GM19193 (cell line): ENCODE data around the gene SBSN.

Source experiments
- POLR2A ChIP-seq: IDR thresholded peaks from 4 replicates; pipeline ENCODE4 v1.6.1; 2011; ENCODE audit not compliant: insufficient read depth, insufficient read length; ENCODE audit errors: extremely low read depth

SBSN gene

GRCh38 chr19:35528218-35529038, at the start of gene SBSN:
Gene SBSN (minus strand): TSS chr19:35528311. CDS start chr19:35528281, 30 bp downstream.
- TF ChIP-seq POLR2A, result no peak

- no peak for TF ChIP-seq POLR2A
Observed at GRCh38 chr19:35571406-35571965, 43.4 kb upstream of the SBSN start.

- no peak for TF ChIP-seq POLR2A
Observed at GRCh38 chr19:35569281-35569781, 41.2 kb upstream of the SBSN start.

- TF ChIP-seq POLR2A, result no peak
Observed at GRCh38 chr19:35566738-35567137, 38.6 kb upstream of the SBSN start.

GRCh38 chr19:35565016-35565856, 37.1 kb upstream of the SBSN start:
- no peak for TF ChIP-seq POLR2A

- TF ChIP-seq POLR2A, result no peak
Observed at GRCh38 chr19:35563207-35563829, 35.2 kb upstream of the SBSN start, which contains the start of gene ATP4A. Gene ATP4A (minus strand): TSS chr19:35563658. CDS start chr19:35563629, 29 bp downstream.

GRCh38 chr19:35562776-35563175, 34.7 kb upstream of the SBSN start:
- TF ChIP-seq POLR2A, result no peak

- no peak for TF ChIP-seq POLR2A
Observed at GRCh38 chr19:35562336-35562735, 34.2 kb upstream of the SBSN start.

- TF ChIP-seq POLR2A, result no peak
Observed at GRCh38 chr19:35561436-35561835, 33.3 kb upstream of the SBSN start.

GRCh38 chr19:35560677-35561076, 32.6 kb upstream of the SBSN start:
- no peak for TF ChIP-seq POLR2A

- TF ChIP-seq POLR2A, result no peak
Observed at GRCh38 chr19:35560271-35560670, 32.2 kb upstream of the SBSN start.

- no peak for TF ChIP-seq POLR2A
Observed at GRCh38 chr19:35559781-35560180, 31.7 kb upstream of the SBSN start.

- TF ChIP-seq POLR2A, result no peak
Observed at GRCh38 chr19:35559281-35559659, 31.2 kb upstream of the SBSN start.

GRCh38 chr19:35558400-35559280, 30.5 kb upstream of the SBSN start:
- no peak for TF ChIP-seq POLR2A

- no peak for TF ChIP-seq POLR2A
Observed at GRCh38 chr19:35557539-35558399, 29.7 kb upstream of the SBSN start.
